PC-9 (cell line): ENCODE measurements around the gene TCEAL9. TPM values are rescaled to one million over a fixed set of nuclear protein-coding genes. Genes with fewer than 3 reads are reported as not detected.

Experiments
- BruUV-seq: library from RNA; stranded (reverse); fragments of 400-500 nt; replicated peaks from 2 replicates; lab custom pipeline; 2021; lab: Mats Ljungman, UMichigan
- CTCF ChIA-PET: fragments of 300-600 bp; sonication (Branson Sonifier 250); formaldehyde crosslinking; loops from one replicate; lab custom pipeline; 2022; ENCODE audit warnings: antibody characterized with exemption; lab: Charles Lee
- POLR2A ChIA-PET: fragments of 300-600 bp; sonication (Branson Sonifier 250); formaldehyde crosslinking; loops from one replicate; lab custom pipeline; 2022; ENCODE audit warnings: antibody characterized with exemption; ENCODE audit not compliant: unreplicated experiment; lab: Charles Lee
- DNase-seq, 2 experiments: peaks; one replicate each; pipeline versions ENCODE4 v3.0.0 to v3.0.0-alpha.2; 2015 to 2022; ENCODE audit warnings: mixed read lengths in 1 of 2
- H2AFZ ChIP-seq: fragments of 200-600 bp; sonication (generic); 2 replicates; pipeline ENCODE4 v1.8.1; 2017; ENCODE audit warnings: antibody characterized with exemption
- H3F3A ChIP-seq: fragments of 200-600 bp; sonication (generic); 2 replicates; pipeline ENCODE4 v1.8.1; 2017; ENCODE audit warnings: antibody characterized with exemption, mild to moderate bottlenecking, low read depth; ENCODE audit not compliant: insufficient read depth
- H3K27ac ChIP-seq: fragments of 200-600 bp; sonication (generic); 2 replicates; pipeline ENCODE4 v1.6.1; 2016; ENCODE audit warnings: mixed run types
- H3K27me3 ChIP-seq: fragments of 200-600 bp; sonication (generic); 2 replicates; pipeline ENCODE4 v1.6.1; 2016; ENCODE audit warnings: low read depth, mixed run types; ENCODE audit not compliant: insufficient read depth
- H3K36me3 ChIP-seq: fragments of 200-600 bp; sonication (generic); 2 replicates; pipeline ENCODE4 v1.6.1; 2016; ENCODE audit warnings: low read depth, mixed run types
- H3K4me1 ChIP-seq: fragments of 200-600 bp; sonication (generic); replicated peaks from 2 replicates; pipeline ENCODE4 v1.6.1; 2016; ENCODE audit warnings: mixed run types; ENCODE audit not compliant: insufficient read depth
- H3K4me2 ChIP-seq: fragments of 200-600 bp; sonication (generic); 2 replicates; pipeline ENCODE4 v1.6.1; 2017; ENCODE audit warnings: mixed run types
- H3K4me3 ChIP-seq: fragments of 200-600 bp; sonication (generic); 2 replicates; pipeline ENCODE4 v1.6.1; 2016; ENCODE audit warnings: mixed run types
- H3K79me2 ChIP-seq: fragments of 200-600 bp; sonication (generic); 2 replicates; pipeline ENCODE4 v1.6.1; 2017; ENCODE audit warnings: low read depth, mixed run types
- H3K9me2 ChIP-seq: fragments of 200-600 bp; sonication (generic); 2 replicates; pipeline ENCODE4 v1.8.1; 2017; ENCODE audit warnings: mild to moderate bottlenecking; ENCODE audit not compliant: insufficient read depth
- H3K9me3 ChIP-seq: fragments of 200-600 bp; sonication (generic); 2 replicates; pipeline ENCODE4 v1.8.1; 2016; ENCODE audit warnings: low read depth; ENCODE audit not compliant: insufficient read depth
- H4K20me1 ChIP-seq: fragments of 200-600 bp; sonication (generic); 2 replicates; pipeline ENCODE4 v1.8.1; 2017; ENCODE audit not compliant: insufficient read depth
- EZH2 ChIP-seq: fragments of 200-600 bp; sonication (generic); IDR thresholded peaks from 2 replicates; pipeline ENCODE4 v1.8.0; 2017; ENCODE audit warnings: antibody characterized with exemption, low read depth
- intact Hi-C: fragments of 100-400 bp; cut with micrococcal nuclease; formaldehyde crosslinking; loops from one replicate; pipeline ENCODE4 v1.10.0; 2022; ENCODE audit not compliant: unreplicated experiment
- total RNA-seq: library from RNA; stranded (reverse); gene quantifications from 2 replicates; pipeline ENCODE4 v1.2.3, GENCODE V29; 2021
- TF ChIP-seq, protein P1 (sequence below): fragments of 200-600 bp; sonication (generic); conservative IDR thresholded peaks from 2 replicates; pipeline ENCODE4 v1.6.1; 2017; ENCODE audit warnings: mixed run types, antibody characterized with exemption, mild to moderate bottlenecking, moderate library complexity

The TCEAL9 gene
- total RNA-seq, 1 experiment from 2014 or later: 57.1 TPM

DNA sequence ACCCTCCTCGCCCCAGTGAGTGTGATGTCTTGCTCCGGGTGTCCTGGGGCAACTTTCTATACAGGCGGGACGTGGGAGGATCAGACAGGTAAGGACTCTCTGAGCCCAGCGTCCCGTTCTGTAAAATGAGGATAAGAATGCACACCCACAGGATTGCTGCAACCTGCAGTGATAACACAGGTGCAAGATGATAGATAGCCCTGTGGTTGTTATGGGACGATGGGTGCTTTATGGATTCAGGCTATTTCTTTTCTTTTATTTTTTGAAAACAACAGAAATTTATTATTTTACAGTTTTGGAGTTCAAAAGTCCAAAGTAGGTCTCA lies 48.7 kb downstream of the TCEAL9 start:
- H3K36me3 ChIP-seq: no peaks in the 10 kb centered on the region
- peak overlapping the region; percentile 85 for H3K4me2 ChIP-seq
- H3K27ac ChIP-seq: no peak overlapping the region
- ChIA-PET POLR2A (interaction anchor here (0.5 kb wide), 1 partner anchor 251 kb away, joined by 3 read pairs; no protein-coding TSS in a partner anchor), CTCF (no interaction called here)
- no peaks in the 10 kb centered on the region for H3K9me3 ChIP-seq
- H4K20me1 ChIP-seq: no peaks in the 10 kb centered on the region
- TSS peak; percentile 84 for BruUV-seq
- intact Hi-C loops: no loop called here
- H3K4me3 ChIP-seq: peak overlapping the region; percentile 69
- H3F3A ChIP-seq: no peaks in the 10 kb centered on the region
- peak overlapping the region; percentile 86 for H2AFZ ChIP-seq
- no peak for TF ChIP-seq EZH2
- TF ChIP-seq, protein P1, sequence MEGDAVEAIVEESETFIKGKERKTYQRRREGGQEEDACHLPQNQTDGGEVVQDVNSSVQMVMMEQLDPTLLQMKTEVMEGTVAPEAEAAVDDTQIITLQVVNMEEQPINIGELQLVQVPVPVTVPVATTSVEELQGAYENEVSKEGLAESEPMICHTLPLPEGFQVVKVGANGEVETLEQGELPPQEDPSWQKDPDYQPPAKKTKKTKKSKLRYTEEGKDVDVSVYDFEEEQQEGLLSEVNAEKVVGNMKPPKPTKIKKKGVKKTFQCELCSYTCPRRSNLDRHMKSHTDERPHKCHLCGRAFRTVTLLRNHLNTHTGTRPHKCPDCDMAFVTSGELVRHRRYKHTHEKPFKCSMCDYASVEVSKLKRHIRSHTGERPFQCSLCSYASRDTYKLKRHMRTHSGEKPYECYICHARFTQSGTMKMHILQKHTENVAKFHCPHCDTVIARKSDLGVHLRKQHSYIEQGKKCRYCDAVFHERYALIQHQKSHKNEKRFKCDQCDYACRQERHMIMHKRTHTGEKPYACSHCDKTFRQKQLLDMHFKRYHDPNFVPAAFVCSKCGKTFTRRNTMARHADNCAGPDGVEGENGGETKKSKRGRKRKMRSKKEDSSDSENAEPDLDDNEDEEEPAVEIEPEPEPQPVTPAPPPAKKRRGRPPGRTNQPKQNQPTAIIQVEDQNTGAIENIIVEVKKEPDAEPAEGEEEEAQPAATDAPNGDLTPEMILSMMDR: no peak
- H3K9me2 ChIP-seq: no peaks in the 10 kb centered on the region
- H3K27me3 ChIP-seq: no peaks in the 10 kb centered on the region
- DNase-seq: no peak
- H3K4me1 ChIP-seq: peaks cover 6% of the 10 kb centered on the region; the same call in 1 of the 2 replicates
- no peaks in the 10 kb centered on the region for H3K79me2 ChIP-seq

DNA sequence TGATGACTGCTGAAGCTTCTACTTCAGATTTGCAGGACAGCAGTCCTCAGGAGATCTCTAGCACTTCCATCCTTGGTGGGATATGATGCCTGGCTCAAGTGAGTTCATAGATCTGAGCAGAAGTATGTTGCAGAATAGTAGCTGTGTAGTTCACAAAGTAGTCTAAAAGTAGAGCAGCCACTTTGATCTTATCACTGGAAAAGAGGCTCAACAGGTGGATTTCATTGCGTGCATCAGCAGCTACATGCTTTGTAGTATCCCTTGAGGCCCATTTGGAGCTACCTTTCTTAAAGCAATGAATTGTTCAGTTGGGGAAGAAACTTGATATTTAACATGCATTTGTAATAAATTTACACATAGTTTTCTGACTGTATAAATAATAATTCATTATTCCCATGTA lies 50.0 kb downstream of the TCEAL9 start:
- H3K4me2 ChIP-seq: no peak overlapping the region
- BruUV-seq: no TSS peak
- peaks cover 6% of the 10 kb centered on the region; the same call in 1 of the 2 replicates for H3K4me1 ChIP-seq
- no peaks in the 10 kb centered on the region for H3K9me3 ChIP-seq
- intact Hi-C loops: no loop called here
- no peaks in the 10 kb centered on the region for H3F3A ChIP-seq
- TF ChIP-seq EZH2: no peak
- TF ChIP-seq, protein P1: no peak
- no peaks in the 10 kb centered on the region for H3K27me3 ChIP-seq
- H2AFZ ChIP-seq: no peak overlapping the region
- H4K20me1 ChIP-seq: no peaks in the 10 kb centered on the region
- ChIA-PET CTCF (no interaction called here), POLR2A (no interaction called here)
- no peaks in the 10 kb centered on the region for H3K36me3 ChIP-seq
- no peak overlapping the region for H3K4me3 ChIP-seq
- DNase-seq: no peak
- H3K9me2 ChIP-seq: no peaks in the 10 kb centered on the region
- H3K79me2 ChIP-seq: no peaks in the 10 kb centered on the region
- H3K27ac ChIP-seq: no peak overlapping the region

DNA sequence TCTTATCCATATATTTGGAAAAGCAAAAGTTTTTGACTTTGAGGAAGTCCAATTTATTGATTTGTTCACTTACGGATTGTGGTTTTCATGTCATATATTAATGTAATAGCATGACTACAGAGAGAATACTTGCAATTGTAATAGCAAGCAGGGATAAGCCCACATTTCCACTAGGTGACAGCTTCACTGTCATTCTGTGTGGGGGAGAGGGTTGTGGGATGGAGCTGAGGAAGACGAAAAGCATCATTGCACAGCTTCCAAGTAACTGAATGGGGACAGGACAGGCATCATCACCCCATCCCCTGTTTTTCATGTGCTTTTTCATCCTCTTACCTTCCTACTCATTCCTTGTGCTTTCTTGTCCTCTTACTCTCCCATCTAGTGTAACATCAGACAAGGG lies 51.5 kb downstream of the TCEAL9 start:
- H3K27ac ChIP-seq: no peak overlapping the region
- H3F3A ChIP-seq: no peaks in the 10 kb centered on the region
- intact Hi-C loops: no loop called here
- no peaks in the 10 kb centered on the region for H3K9me3 ChIP-seq
- peaks cover 6% of the 10 kb centered on the region; the same call in 1 of the 2 replicates for H3K4me1 ChIP-seq
- H3K79me2 ChIP-seq: no peaks in the 10 kb centered on the region
- no peak overlapping the region for H3K4me3 ChIP-seq
- H3K27me3 ChIP-seq: no peaks in the 10 kb centered on the region
- H4K20me1 ChIP-seq: no peaks in the 10 kb centered on the region
- TF ChIP-seq EZH2: no peak
- TF ChIP-seq, protein P1: no peak
- no peak overlapping the region for H2AFZ ChIP-seq
- ChIA-PET POLR2A (no interaction called here), CTCF (no interaction called here)
- no peaks in the 10 kb centered on the region for H3K36me3 ChIP-seq
- BruUV-seq: no TSS peak
- no peak for DNase-seq
- H3K4me2 ChIP-seq: no peak overlapping the region
- no peaks in the 10 kb centered on the region for H3K9me2 ChIP-seq

Other genes with a start within 250 kb of the TCEAL9 start
- gene BEX4, start 141.4 kb upstream of the TCEAL9 start, total RNA-seq: 1.0 and 1.1 TPM in 2 replicates
- 31.5 and 34.4 TPM in 2 replicates for gene TCEAL8, start 101.4 kb upstream of the TCEAL9 start, total RNA-seq
- not detected in 2 replicates for gene TCEAL5, start 79.8 kb upstream of the TCEAL9 start, total RNA-seq
- gene BEX2, start 45.5 kb upstream of the TCEAL9 start, total RNA-seq: 4.7 and 6.9 TPM in 2 replicates
- gene TCEAL7, start 26.3 kb upstream of the TCEAL9 start, total RNA-seq: not detected in 2 replicates
- 120 and 130 TPM in 2 replicates for gene BEX3, start 20.0 kb downstream of the TCEAL9 start, total RNA-seq
- 0.90 and 1.0 TPM in 2 replicates for gene RAB40A, start 163.0 kb downstream of the TCEAL9 start, total RNA-seq
- 41.0 and 42.9 TPM in 2 replicates for gene TCEAL4, start 229.0 kb downstream of the TCEAL9 start, total RNA-seq